GM12878 (cell line): ENCODE results near the gene TIGD2. TPM values are rescaled to one million over a fixed set of nuclear protein-coding genes. Genes with fewer than 3 reads are reported as not detected.

Experiments
- ATAC-seq: fragments of 200-7000 bp; cut with Tn5 transposase; 3 replicates; pipeline ENCODE4 v1.9.1; 2020; ENCODE audit warnings: mild to moderate bottlenecking, moderate library complexity
- BruUV-seq: library from RNA; stranded (reverse); fragments of 400-500 nt; replicated peaks from 2 replicates; lab custom pipeline; 2021; lab: Mats Ljungman, UMichigan
- CTCF ChIA-PET: fragments of 300-600 bp; sonication (Branson Sonifier 250); formaldehyde crosslinking; extraction: SDS; loops from one replicate; lab custom pipeline; 2021; ENCODE audit warnings: inconsistent platforms; lab: Yijun Ruan, JAX
- POLR2A ChIA-PET: fragments of 350-600 bp; formaldehyde crosslinking; extraction: SDS; loops from one replicate; lab custom pipeline; 2021; ENCODE audit warnings: inconsistent platforms; lab: Charles Lee
- RAD21 ChIA-PET: fragments of 300-600 bp; sonication (Branson Sonifier 250); formaldehyde crosslinking; loops from one replicate; lab custom pipeline; 2023; ENCODE audit warnings: antibody characterized with exemption; ENCODE audit not compliant: unreplicated experiment; lab: Charles Lee
- SMC1A ChIA-PET: fragments of 300-600 bp; sonication (Branson Sonifier 250); formaldehyde crosslinking; loops from one replicate; lab custom pipeline; 2023; ENCODE audit not compliant: unreplicated experiment, uncharacterized antibody; lab: Charles Lee
- DNase-seq: peaks from one replicate; pipeline ENCODE4 v3.0.0-alpha.2; 2011; ENCODE audit warnings: low read depth, low spot score
- FAIRE-seq: peaks from 3 replicates; lab custom pipeline; 2011; peaks lifted over from hg19 to GRCh38; lab: Jason Lieb, UNC
- H2AFZ ChIP-seq: 2 replicates; pipeline ENCODE4 v1.6.0; 2011; ENCODE audit warnings: low read depth, low read length, control low read depth; ENCODE audit not compliant: control insufficient read depth
- H3K27ac ChIP-seq: 2 replicates; pipeline ENCODE4 v1.5.1; 2011; ENCODE audit warnings: control low read depth; ENCODE audit not compliant: control insufficient read depth, insufficient read depth
- H3K27me3 ChIP-seq, 2 experiments: replicated peaks in 1 of 2; 2 replicates each; pipeline versions ENCODE4 v1.6.0 to v1.6.1; 2011; ENCODE audit warnings: low read length in 1 of 2; ENCODE audit not compliant: control insufficient read depth in 2 of 2, insufficient read depth in 2 of 2
- H3K36me3 ChIP-seq, 2 experiments: 2 replicates each; pipeline ENCODE4 v1.5.1; 2011; ENCODE audit warnings: low read length in 1 of 2; ENCODE audit not compliant: control insufficient read depth in 2 of 2, insufficient read depth in 2 of 2
- H3K4me1 ChIP-seq: 2 replicates; pipeline ENCODE4 v1.6.1; 2011; ENCODE audit warnings: mild to moderate bottlenecking, low read length, moderate library complexity, mixed read lengths; ENCODE audit not compliant: control insufficient read depth, insufficient read depth
- H3K4me2 ChIP-seq: 2 replicates; pipeline ENCODE4 v1.6.0; 2011; ENCODE audit warnings: control low read depth; ENCODE audit not compliant: control insufficient read depth, insufficient read depth
- H3K4me3 ChIP-seq: fragments of 200-600 bp; sonication (generic); 2 replicates; pipeline ENCODE4 v1.5.1; 2016
- H3K79me2 ChIP-seq: 2 replicates; pipeline ENCODE4 v1.6.0; 2011; ENCODE audit warnings: low read length; ENCODE audit not compliant: control insufficient read depth, insufficient read depth
- H3K9ac ChIP-seq: 2 replicates; pipeline ENCODE4 v1.8.0; 2011; ENCODE audit warnings: low read length, control low read depth, mixed read lengths; ENCODE audit not compliant: control insufficient read depth, insufficient read depth
- H3K9me3 ChIP-seq: replicated peaks from 3 replicates; pipeline ENCODE4 v1.5.1; 2011; ENCODE audit warnings: mild to moderate bottlenecking, low read length; ENCODE audit not compliant: control insufficient read depth, insufficient read depth
- H4K20me1 ChIP-seq: 2 replicates; pipeline ENCODE4 v1.6.0; 2011; ENCODE audit not compliant: control insufficient read depth, insufficient read depth
- JUND ChIP-seq: IDR thresholded peaks from 2 replicates; pipeline ENCODE4 v1.6.1; 2012; ENCODE audit warnings: low read depth, mild to moderate bottlenecking, low read length, improper control_type of control experiment, moderate library complexity
- NFIC ChIP-seq: IDR thresholded peaks from 2 replicates; pipeline ENCODE4 v1.6.1; 2012; ENCODE audit warnings: low read depth, mild to moderate bottlenecking, inconsistent platforms, low read length, moderate library complexity
- SPI1 ChIP-seq: IDR thresholded peaks from 2 replicates; pipeline ENCODE4 v1.6.1; 2011; ENCODE audit warnings: low read depth, mild to moderate bottlenecking, low read length, moderate library complexity, borderline replicate concordance; ENCODE audit not compliant: insufficient read depth
- WGBS: methylation state at CpG from one replicate; pipeline ENCODE4 v1.1.6; 2016; ENCODE audit warnings: low lambda C conversion rate; ENCODE audit not compliant: insufficient replicate concordance, insufficient coverage; ENCODE audit errors: missing lambda C conversion rate; 5-methylcytosine and 5-hydroxymethylcytosine counted together
- in situ Hi-C: fragments of 300-500 bp; cut with MboI; formaldehyde crosslinking; loops from 9 replicates; pipeline ENCODE4 v1.14.3; 2018; ENCODE audit warnings: mixed read lengths
- intact Hi-C: fragments of 100-400 bp; cut with micrococcal nuclease; formaldehyde crosslinking; loops from one replicate; pipeline ENCODE4 v1.14.2; 2022; ENCODE audit not compliant: unreplicated experiment
- polyA plus RNA-seq, 11 experiments: library from polyadenylated mRNA; depleted of rRNA in 4 of 11; unstranded in 6 of 11; stranded (reverse) in 5 of 11; fragments of >200 nt; fragmentation: Nextera tagmentation in 4 of 11; fragmentation: Illumina TruSeq in 1 of 11; extraction: Ambion mirVana in 4 of 11; extraction: Trizol in 1 of 11; gene quantifications; 1 replicate in 1 of 11; 2 replicates in 10 of 11; pipeline versions ENCODE4 v1.2.1 to v1.2.3, GENCODE V29; 2011 to 2016; ENCODE audit warnings: inconsistent platforms in 2 of 11, missing spikeins in 2 of 11, low read depth in 1 of 11
- total RNA-seq, 4 experiments: library from RNA; depleted of rRNA in 3 of 4; stranded (reverse); fragments of >200 nt in 3 of 4; fragmentation: Illumina TruSeq in 1 of 4; extraction: Trizol in 1 of 4; gene quantifications; 2 replicates each; pipeline versions ENCODE4 v1.2.1 to v1.2.3, GENCODE V29; 2013 to 2021

The TIGD2 gene
- total and polyA plus RNA-seq, 10 of the 15 experiments (the other 5 are each of a cell fraction or from before 2014, with no cell fraction given): 2.4 to 8.4 (median 5.0) TPM

DNA sequence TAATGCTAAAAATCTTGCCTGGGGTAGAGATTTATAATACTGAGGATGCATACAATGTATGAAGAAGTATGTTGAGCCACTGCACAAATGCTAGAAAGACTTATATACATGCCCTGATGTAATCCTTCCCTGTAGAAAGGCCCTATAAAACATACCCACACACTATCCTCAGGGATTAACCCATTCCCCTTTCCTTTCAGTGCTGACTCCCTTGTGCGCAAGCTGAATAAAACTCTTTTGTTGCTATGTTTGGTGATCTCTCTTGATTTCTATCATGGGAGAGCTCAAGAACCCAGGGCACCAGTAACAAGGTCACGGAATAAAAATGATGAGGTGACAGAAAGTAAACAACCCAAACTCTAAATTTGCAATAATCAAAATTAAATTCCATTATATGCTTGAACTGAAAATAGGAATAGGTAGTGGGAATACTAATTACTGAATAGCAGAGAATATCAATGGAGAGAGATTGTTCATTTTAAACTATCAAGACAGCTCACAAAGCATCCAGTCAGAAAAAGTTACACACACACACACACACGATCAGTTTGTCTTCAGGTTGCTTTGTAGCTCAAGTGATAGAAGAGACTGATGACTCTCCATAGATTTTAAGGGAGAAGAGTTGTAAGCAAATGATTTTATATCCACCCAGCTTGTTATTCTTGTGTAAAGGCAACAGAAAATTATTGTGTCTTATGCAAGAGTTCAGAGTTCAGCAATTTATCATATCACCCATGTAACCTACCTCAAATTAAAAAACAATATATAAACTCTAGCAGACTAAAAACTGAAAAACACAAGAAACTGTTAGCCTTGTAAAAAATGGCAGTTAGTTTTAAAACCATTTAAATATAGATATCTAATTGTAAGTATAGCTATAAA lies 14.8 kb downstream of the TIGD2 start:
- H2AFZ ChIP-seq: no peak overlapping the region
- H3K9ac ChIP-seq: no peak overlapping the region
- no peaks in the 10 kb centered on the region for H3K79me2 ChIP-seq
- no peak for DNase-seq
- POLR2A ChIA-PET: interaction anchor here (0.8 kb wide), 1 partner anchor 8 kb away, joined by 3 read pairs; no protein-coding TSS in a partner anchor
- no TSS peak for BruUV-seq
- ATAC-seq: no peak
- no peaks in the 10 kb centered on the region; a peak in 1 of 4 replicates for H3K27me3 ChIP-seq
- intact Hi-C loops (no loop called here), in situ Hi-C loops (no loop called here)
- H3K4me2 ChIP-seq: no peak overlapping the region
- RAD21 ChIA-PET: interaction anchor here (1.3 kb wide), 1 partner anchor 17 kb away, joined by 3 read pairs; no protein-coding TSS in a partner anchor
- SMC1A ChIA-PET: interaction anchor here (0.6 to 3.1 kb wide), 8 partner anchors 9 to 38 kb away, joined by 3 to 13 read pairs (median 4); no protein-coding TSS in a partner anchor
- no peaks in the 10 kb centered on the region for H3K36me3 ChIP-seq
- no peaks in the 10 kb centered on the region for H3K4me1 ChIP-seq
- WGBS: 50% methylated on average over 3 of the region's 3 CpGs
- H3K27ac ChIP-seq: no peak overlapping the region
- CTCF ChIA-PET: interaction anchor here (1.1 to 1.4 kb wide), 4 partner anchors 9 to 313 kb away, joined by 3 to 6 read pairs (median 4); no protein-coding TSS in a partner anchor
- no peak overlapping the region for H3K4me3 ChIP-seq
- H4K20me1 ChIP-seq: no peaks in the 10 kb centered on the region
- no peak for FAIRE-seq
- no peak for TF ChIP-seq SPI1
- TF ChIP-seq NFIC: no peak
- H3K9me3 ChIP-seq: no peaks in the 10 kb centered on the region

DNA sequence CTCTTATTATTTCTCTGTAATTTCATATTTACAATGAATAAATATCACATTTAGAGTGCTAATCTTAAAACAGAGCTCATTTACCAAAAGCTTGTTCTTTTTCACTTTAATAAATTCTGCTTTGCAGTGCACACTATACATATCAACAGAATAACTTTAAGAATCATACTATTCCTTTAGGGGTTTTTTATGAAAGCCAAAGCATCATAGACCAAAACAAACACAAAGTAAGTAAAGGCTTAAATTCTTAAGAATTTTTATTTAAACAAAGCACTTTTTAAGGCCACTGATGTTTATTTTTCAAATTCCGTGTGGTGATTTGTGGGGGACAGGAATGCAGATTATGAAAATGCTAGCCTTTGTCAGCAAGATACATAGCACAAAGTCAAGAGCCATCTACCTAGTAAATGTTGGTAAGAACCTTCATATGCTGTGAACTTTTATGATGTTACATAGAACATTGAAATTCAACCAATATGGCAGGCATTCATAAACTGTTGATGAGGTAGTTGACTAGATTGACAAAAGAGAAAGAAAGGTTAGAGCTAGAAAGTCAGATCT lies 17.8 kb downstream of the TIGD2 start:
- no peak overlapping the region for H2AFZ ChIP-seq
- no peak overlapping the region for H3K9ac ChIP-seq
- in situ Hi-C loops: no loop called here
- no peak overlapping the region for H3K4me2 ChIP-seq
- SMC1A ChIA-PET: interaction anchor here (0.9 to 2.9 kb wide), 8 partner anchors 9 to 336 kb away, joined by 3 to 14 read pairs (median 3); no protein-coding TSS in a partner anchor
- no peaks in the 10 kb centered on the region for H4K20me1 ChIP-seq
- no peak for FAIRE-seq
- 83% methylated on average over 1 of the region's 1 CpG for WGBS
- intact Hi-C loops: no loop called here
- no peak for DNase-seq
- no peak overlapping the region for H3K27ac ChIP-seq
- no peak for TF ChIP-seq JUND
- H3K9me3 ChIP-seq: no peaks in the 10 kb centered on the region
- no peak overlapping the region for H3K4me3 ChIP-seq
- no peaks in the 10 kb centered on the region for H3K4me1 ChIP-seq
- ATAC-seq: no peak
- CTCF ChIA-PET: interaction anchor here (0.6 to 1.0 kb wide), 2 partner anchors 74 to 269 kb away, joined by 3 read pairs; no protein-coding TSS in a partner anchor
- BruUV-seq: no TSS peak
- H3K79me2 ChIP-seq: no peaks in the 10 kb centered on the region
- no peaks in the 10 kb centered on the region; a peak in 1 of 4 replicates for H3K27me3 ChIP-seq
- POLR2A ChIA-PET: interaction anchor here (1.4 kb wide), 1 partner anchor 11 kb away, joined by 5 read pairs; no protein-coding TSS in a partner anchor
- H3K36me3 ChIP-seq: no peaks in the 10 kb centered on the region
- RAD21 ChIA-PET: interaction anchor here (1.0 kb wide), 1 partner anchor 12 kb away, joined by 4 read pairs; no protein-coding TSS in a partner anchor
